Ascending aorta (tissue), 2 donors: ENCODE results near the gene PRCD. TPM values are rescaled to one million over a fixed set of nuclear protein-coding genes. Genes with fewer than 3 reads are reported as not detected.

Source experiments
- DNase-seq, 2 donors: peaks; one replicate each; pipeline ENCODE4 v3.0.0-alpha.2; 2019; ENCODE audit warnings: low spot score in 2 of 2
- H3K27ac ChIP-seq, 2 donors: fragments of 200-600 bp; sonication (generic); one replicate each; pipeline ENCODE4 v1.5.1; 2016 to 2017; ENCODE audit warnings: mild to moderate bottlenecking in 1 of 2
- H3K27me3 ChIP-seq: fragments of 200-600 bp; sonication (generic); one replicate; pipeline ENCODE4 v1.5.1; 2017
- H3K36me3 ChIP-seq, 2 donors: fragments of 200-600 bp; sonication (generic); one replicate each; pipeline ENCODE4 v1.5.1; 2016
- H3K4me1 ChIP-seq, 2 donors: fragments of 200-600 bp; sonication (generic); one replicate each; pipeline ENCODE4 v1.5.1; 2016 to 2017; ENCODE audit warnings: mild to moderate bottlenecking in 1 of 2
- H3K4me3 ChIP-seq, 2 donors: fragments of 200-600 bp; sonication (generic); one replicate each; pipeline ENCODE4 v1.5.1; 2016 to 2017; ENCODE audit warnings: mild to moderate bottlenecking in 1 of 2
- H3K9me3 ChIP-seq, 2 donors: fragments of 200-600 bp; sonication (generic); one replicate each; pipeline ENCODE4 v1.5.1; 2016
- CTCF ChIP-seq, 3 experiments: fragments of 200-600 bp in 2 of 3; fragments of 450-650 bp in 1 of 3; sonication (generic) in 2 of 3; IDR thresholded peaks; one replicate each; pipeline ENCODE4 v1.5.1; 2016 to 2019; ENCODE audit warnings: antibody characterized with exemption in 3 of 3, mild to moderate bottlenecking in 1 of 3, moderate library complexity in 1 of 3
- intact Hi-C: fragments of 100-400 bp; cut with DNase I; formaldehyde crosslinking; loops from one replicate; pipeline ENCODE4 v1.15.1; 2023
- total RNA-seq: library from RNA; depleted of rRNA; stranded (reverse); fragments of >200 nt; gene quantifications from one replicate; pipeline ENCODE4 v1.1.0, GENCODE V29; 2016

Gene PRCD
- total RNA-seq, 1 donor from 2014 or later, result 0.43 TPM

- DNase-seq, result no peak
- Histone ChIP-seq H3K9me3 (no peaks in the 10 kb centered on the region), H3K36me3 (no peaks in the 10 kb centered on the region), H3K4me1 (no peaks in the 10 kb centered on the region), H3K27ac (no peak overlapping the region), H3K27me3 (no peaks in the 10 kb centered on the region), H3K4me3 (no peak overlapping the region)
- TF ChIP-seq CTCF (IDR thresholded peaks at IDR 0.05), result no peak
- intact Hi-C loops, result no loop called here
Observed at GRCh38 chr17:76576189-76576588, 36.3 kb downstream of the PRCD start.

- H3K4me3 ChIP-seq, result no peak overlapping the region
- DNase-seq, result no peak
- no peaks in the 10 kb centered on the region for H3K9me3 ChIP-seq
- intact Hi-C loops, result no loop called here
- H3K27me3 ChIP-seq, result no peaks in the 10 kb centered on the region
- no peak for TF ChIP-seq CTCF (IDR thresholded peaks at IDR 0.05)
- H3K27ac ChIP-seq, result no peak overlapping the region
- no peaks in the 10 kb centered on the region for H3K36me3 ChIP-seq
- no peaks in the 10 kb centered on the region for H3K4me1 ChIP-seq
Observed at GRCh38 chr17:76577876-76578275, 38.0 kb downstream of the PRCD start.

- intact Hi-C loops, result no loop called here
Observed at GRCh38 chr17:76578376-76578775, 38.5 kb downstream of the PRCD start.

GRCh38 chr17:76579281-76579680 lies 39.4 kb downstream of the PRCD start:
- no peak overlapping the region for H3K27ac ChIP-seq
- no peaks in the 10 kb centered on the region for H3K9me3 ChIP-seq
- no peaks in the 10 kb centered on the region for H3K4me1 ChIP-seq
- DNase-seq, result no peak
- intact Hi-C loops, result no loop called here
- no peaks in the 10 kb centered on the region for H3K27me3 ChIP-seq
- TF ChIP-seq CTCF (IDR thresholded peaks at IDR 0.05), result no peak
- no peaks in the 10 kb centered on the region for H3K36me3 ChIP-seq
- no peak overlapping the region for H3K4me3 ChIP-seq

More at GRCh38 chr17:76578376-76578775, 38.5 kb downstream of the PRCD start:
- no peaks in the 10 kb centered on the region for H3K36me3 ChIP-seq
- H3K4me3 ChIP-seq, result no peak overlapping the region
- H3K27me3 ChIP-seq, result no peaks in the 10 kb centered on the region
- no peaks in the 10 kb centered on the region for H3K9me3 ChIP-seq
- no peak for TF ChIP-seq CTCF (IDR thresholded peaks at IDR 0.05)
- no peaks in the 10 kb centered on the region for H3K4me1 ChIP-seq
- DNase-seq, result no peak
- no peak overlapping the region for H3K27ac ChIP-seq

- Histone ChIP-seq H3K9me3 (no peaks in the 10 kb centered on the region), H3K4me1 (peaks cover 0 to 18% of the 10 kb centered on the region in 2 donors), H3K27ac (no peak overlapping the region), H3K27me3 (no peaks in the 10 kb centered on the region), H3K36me3 (no peaks in the 10 kb centered on the region), H3K4me3 (no peak overlapping the region)
- DNase-seq, result no peak
- no peak for TF ChIP-seq CTCF (IDR thresholded peaks at IDR 0.05)
- intact Hi-C loops, result no loop called here
Observed at GRCh38 chr17:76581515-76581914, 41.7 kb downstream of the PRCD start.

GRCh38 chr17:76582660-76583059 lies 42.8 kb downstream of the PRCD start:
- intact Hi-C loops, result no loop called here
- H3K4me3 ChIP-seq, result no peak overlapping the region
- H3K27me3 ChIP-seq, result no peaks in the 10 kb centered on the region
- H3K36me3 ChIP-seq, result no peaks in the 10 kb centered on the region
- TF ChIP-seq CTCF (IDR thresholded peaks at IDR 0.05), result no peak
- H3K27ac ChIP-seq, result no peak overlapping the region
- peaks cover 0 to 20% of the 10 kb centered on the region in 2 donors for H3K4me1 ChIP-seq
- no peaks in the 10 kb centered on the region for H3K9me3 ChIP-seq
- DNase-seq, result no peak
